ENCODE measurements around the gene CARMIL3.
"Not testable (repeated sequence)": the region's sequence is repeated elsewhere in the genome, so short reads cannot be mapped to it uniquely, and the experiment has no call there.

Gene CARMIL3

GRCh38 chr14:24038686-24039085 lies 13.1 kb upstream of the CARMIL3 start:
- H3K27ac ChIP-seq = no peak overlapping the region
- TF ChIP-seq CTCF (conservative IDR thresholded peaks at IDR 0.05) = no peak

GRCh38 chr14:24040692-24041091 lies 11.1 kb upstream of the CARMIL3 start:
- H3K27ac ChIP-seq = no peak overlapping the region
- no peak for TF ChIP-seq CTCF (conservative IDR thresholded peaks at IDR 0.05)

GRCh38 chr14:24042746-24043145 lies 9.1 kb upstream of the CARMIL3 start:
- TF ChIP-seq CTCF (conservative IDR thresholded peaks at IDR 0.05) = no peak
- H3K27ac ChIP-seq = no peak overlapping the region

- not testable (repeated sequence) for H3K27ac ChIP-seq
These were observed 2.8 kb upstream of the CARMIL3 start for GRCh38 chr14:24049002-24049401.

- not testable (repeated sequence) for H3K27ac ChIP-seq
These were observed 1.1 kb upstream of the CARMIL3 start for GRCh38 chr14:24050753-24051152.

GRCh38 chr14:24051176-24051788 lies 527 bp upstream of the CARMIL3 start:
- H3K27ac ChIP-seq = peak overlapping the region; percentile 78
- TF ChIP-seq CTCF (conservative IDR thresholded peaks at IDR 0.05) = no peak

GRCh38 chr14:24052656-24053547 lies 1.1 kb downstream of the CARMIL3 start:
- H3K27ac ChIP-seq = peak overlapping the region; percentile 78
- TF ChIP-seq CTCF (conservative IDR thresholded peaks at IDR 0.05) = no peak

GRCh38 chr14:24053548-24054323 lies 1.9 kb downstream of the CARMIL3 start:
- H3K27ac ChIP-seq = no peak overlapping the region
- TF ChIP-seq CTCF (conservative IDR thresholded peaks at IDR 0.05) = no peak

Data from VCaP (cell line).